H9 (cell line): Measurements from ENCODE around the gene PRKCA. TPM values are rescaled to one million over a fixed set of nuclear protein-coding genes. Genes with fewer than 3 reads are reported as not detected.

Source experiments
- DNase-seq: peaks from one replicate; pipeline ENCODE4 v3.0.0-alpha.2; 2017
- H2AFZ ChIP-seq: one replicate; pipeline ENCODE4 v1.6.1; 2013; ENCODE audit warnings: mild to moderate bottlenecking, low read length, control low read depth, moderate library complexity
- H2AK5ac ChIP-seq: 2 replicates; pipeline ENCODE4 v1.6.1; 2013; ENCODE audit warnings: low read length, control low read depth, mixed read lengths; ENCODE audit not compliant: insufficient read length
- H2BK120ac ChIP-seq: one replicate; pipeline ENCODE4 v1.6.1; 2013; ENCODE audit warnings: low read depth, mild to moderate bottlenecking, low read length, control low read depth, inconsistent platforms; ENCODE audit not compliant: poor library complexity, severe bottlenecking
- H2BK12ac ChIP-seq: 2 replicates; pipeline ENCODE4 v1.6.1; 2013; ENCODE audit warnings: low read length, control low read depth, mixed read lengths, low read depth; ENCODE audit not compliant: insufficient read length
- H2BK15ac ChIP-seq: 2 replicates; pipeline ENCODE4 v1.6.1; 2013; ENCODE audit warnings: low read depth, low read length, control low read depth
- H2BK20ac ChIP-seq: one replicate; pipeline ENCODE4 v1.6.1; 2013; ENCODE audit warnings: low read depth, mild to moderate bottlenecking, low read length, control low read depth, inconsistent platforms; ENCODE audit not compliant: poor library complexity, severe bottlenecking
- H2BK5ac ChIP-seq: 2 replicates; pipeline ENCODE4 v1.6.1; 2013; ENCODE audit warnings: low read length, control low read depth, mixed read lengths; ENCODE audit not compliant: insufficient read length
- H3K14ac ChIP-seq: 2 replicates; pipeline ENCODE4 v1.6.1; 2013; ENCODE audit warnings: low read length, control low read depth; ENCODE audit not compliant: insufficient read depth
- H3K18ac ChIP-seq: 2 replicates; pipeline ENCODE4 v1.6.1; 2013; ENCODE audit warnings: low read depth, mild to moderate bottlenecking, mixed read lengths, low read length, control low read depth; ENCODE audit not compliant: insufficient read length
- H3K23ac ChIP-seq: 2 replicates; pipeline ENCODE4 v1.6.1; 2013; ENCODE audit warnings: low read length, control low read depth, mixed read lengths, low read depth; ENCODE audit not compliant: insufficient read length
- H3K23me2 ChIP-seq: 2 replicates; pipeline ENCODE4 v1.6.1; 2013; ENCODE audit warnings: low read depth, mild to moderate bottlenecking, mixed read lengths, low read length, control low read depth; ENCODE audit not compliant: insufficient read length, poor library complexity, severe bottlenecking
- H3K27ac ChIP-seq: 2 replicates; pipeline ENCODE4 v1.5.1; 2013; ENCODE audit warnings: low read length, control low read depth, mixed read lengths, low read depth; ENCODE audit not compliant: insufficient read length
- H3K27me3 ChIP-seq: 2 replicates; pipeline ENCODE4 v1.6.1; 2013; ENCODE audit warnings: low read length, control low read depth, inconsistent platforms; ENCODE audit not compliant: insufficient read depth
- H3K4ac ChIP-seq: 2 replicates; pipeline ENCODE4 v1.6.1; 2013; ENCODE audit warnings: low read depth, mild to moderate bottlenecking, control low read depth, inconsistent platforms, low read length, moderate library complexity
- H3K4me1 ChIP-seq: 2 replicates; pipeline ENCODE4 v1.6.1; 2013; ENCODE audit warnings: low read length, control low read depth, inconsistent platforms; ENCODE audit not compliant: insufficient read depth
- H3K4me2 ChIP-seq: 2 replicates; pipeline ENCODE4 v1.6.1; 2013; ENCODE audit warnings: low read length, control low read depth, mixed read lengths; ENCODE audit not compliant: insufficient read length, insufficient read depth
- H3K56ac ChIP-seq: 2 replicates; pipeline ENCODE4 v1.6.1; 2013; ENCODE audit warnings: low read depth, mild to moderate bottlenecking, mixed read lengths, low read length, control low read depth; ENCODE audit not compliant: insufficient read length
- H3K79me1 ChIP-seq: 2 replicates; pipeline ENCODE4 v1.6.1; 2013; ENCODE audit warnings: low read depth, mild to moderate bottlenecking, moderate library complexity, low read length, control low read depth, inconsistent platforms; ENCODE audit not compliant: insufficient read depth, poor library complexity, severe bottlenecking
- H3K79me2 ChIP-seq: 2 replicates; pipeline ENCODE4 v1.6.1; 2013; ENCODE audit warnings: low read length, control low read depth, inconsistent platforms; ENCODE audit not compliant: insufficient read depth
- H3K9ac ChIP-seq: 2 replicates; pipeline ENCODE4 v1.6.1; 2013; ENCODE audit warnings: low read length, control low read depth, mixed read lengths; ENCODE audit not compliant: insufficient read length; ENCODE audit errors: extremely low read depth
- H3K9me3 ChIP-seq: one replicate; pipeline ENCODE4 v1.6.1; 2013; ENCODE audit warnings: low read depth, low read length, inconsistent platforms; ENCODE audit not compliant: control insufficient read depth
- H3T11ph ChIP-seq: one replicate; pipeline ENCODE4 v1.6.1; 2013; ENCODE audit warnings: mild to moderate bottlenecking, low read length, control low read depth, inconsistent platforms
- H4K20me1 ChIP-seq: one replicate; pipeline ENCODE4 v1.6.1; 2013; ENCODE audit not compliant: control insufficient read depth, insufficient read length, insufficient read depth
- H4K5ac ChIP-seq: 2 replicates; pipeline ENCODE4 v1.6.1; 2013; ENCODE audit warnings: low read depth, mild to moderate bottlenecking, mixed read lengths, low read length, control low read depth; ENCODE audit not compliant: insufficient read length
- H4K8ac ChIP-seq: replicated peaks from 2 replicates; pipeline ENCODE4 v1.6.1; 2013; ENCODE audit warnings: low read length, control low read depth, mixed read lengths, low read depth; ENCODE audit not compliant: insufficient read length
- H4K91ac ChIP-seq: 2 replicates; pipeline ENCODE4 v1.6.1; 2013; ENCODE audit warnings: low read depth, mild to moderate bottlenecking, moderate library complexity, mixed read lengths, low read length, control low read depth; ENCODE audit not compliant: insufficient read length
- H3K27ac Mint-ChIP-seq, 3 experiments: 2 replicates in 2 of 3; 3 replicates in 1 of 3; pipeline ENCODE4 v1.8.0; 2020 to 2021; ENCODE audit warnings: mixed read lengths in 3 of 3, mild to moderate bottlenecking in 1 of 3, moderate library complexity in 1 of 3
- H3K27me3 Mint-ChIP-seq: 2 replicates; pipeline ENCODE4 v1.8.0; 2021; ENCODE audit warnings: low read depth, mild to moderate bottlenecking, moderate library complexity, mixed read lengths
- H3K36me3 Mint-ChIP-seq, 3 experiments: 2 replicates in 2 of 3; 3 replicates in 1 of 3; pipeline ENCODE4 v1.8.0; 2020 to 2021; ENCODE audit warnings: low read depth in 3 of 3, mixed read lengths in 3 of 3; ENCODE audit not compliant: insufficient read depth in 1 of 3
- H3K4me1 Mint-ChIP-seq, 2 experiments: 2 replicates each; pipeline ENCODE4 v1.8.0; 2020; ENCODE audit warnings: mixed read lengths in 2 of 2
- H3K4me3 Mint-ChIP-seq, 2 experiments: 2 replicates in 1 of 2; 3 replicates in 1 of 2; pipeline ENCODE4 v1.8.0; 2020 to 2021; ENCODE audit warnings: mild to moderate bottlenecking in 2 of 2, mixed read lengths in 2 of 2, moderate library complexity in 1 of 2
- H3K9me3 Mint-ChIP-seq, 2 experiments: 2 replicates in 1 of 2; 3 replicates in 1 of 2; pipeline ENCODE4 v1.8.0; 2020; ENCODE audit warnings: mild to moderate bottlenecking in 2 of 2, mixed read lengths in 2 of 2, moderate library complexity in 1 of 2
- CTCF ChIP-seq: fragments of 200-600 bp; sonication (generic); conservative IDR thresholded peaks from 3 replicates; pipeline ENCODE4 v1.8.0; 2021; ENCODE audit warnings: antibody characterized with exemption, mild to moderate bottlenecking
- WGBS: extraction: QIAGEN DNeasy Blood & Tissue Kit; methylation state at CpG from one replicate; pipeline ENCODE4 v1.1.7; 2013; ENCODE audit warnings: missing lambda C conversion rate, low lambda C conversion rate, mixed read lengths; ENCODE audit not compliant: insufficient read length; ENCODE audit errors: extremely low coverage; 5-methylcytosine and 5-hydroxymethylcytosine counted together
- total RNA-seq: library from RNA; stranded (reverse); gene quantifications from 2 replicates; pipeline ENCODE4 v1.2.1, GENCODE V29; 2021

PRKCA gene
- total RNA-seq, 1 experiment from 2014 or later: 10.5 TPM

DNA sequence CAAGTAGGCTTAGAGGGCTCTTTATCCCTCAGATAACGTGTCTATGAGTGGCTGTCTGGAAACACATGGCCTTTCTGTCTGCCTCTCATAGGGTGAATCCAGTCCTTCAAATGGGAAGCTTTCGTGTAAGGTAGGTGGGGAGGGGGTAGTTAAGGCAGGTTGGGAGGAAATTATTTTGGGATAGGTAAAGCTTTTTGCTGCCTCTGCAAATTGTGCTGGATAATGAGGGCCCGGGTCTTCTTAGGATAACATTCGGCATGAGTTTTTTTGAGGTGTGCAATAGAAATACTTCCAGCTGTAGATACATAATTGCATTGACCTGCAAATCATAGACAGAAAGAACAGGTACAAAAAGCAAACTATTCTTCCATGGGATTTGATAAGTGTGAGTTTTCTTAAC is 189.7 kb downstream of the PRKCA start:
- Histone ChIP-seq H2AK5ac (no peak overlapping the region), H2BK5ac (no peak overlapping the region), H4K8ac (no peak overlapping the region), H3K23ac (no peak overlapping the region), H3K23me2 (no peaks in the 10 kb centered on the region), H3K79me1 (no peaks in the 10 kb centered on the region), H2BK20ac (no peak overlapping the region), H4K5ac (no peak overlapping the region), H2BK120ac (no peak overlapping the region), H3K4me1 (peaks cover 7% of the 10 kb centered on the region), H3K18ac (no peak overlapping the region), H2BK12ac (no peak overlapping the region), H3K56ac (no peak overlapping the region), H3T11ph (no peak overlapping the region), H3K4ac (0 out of 2 replicates have a peak overlapping the region, but pooled peaks have one; percentile 30), H4K20me1 (no peaks in the 10 kb centered on the region), H3K4me2 (no peak overlapping the region), H3K9ac (no peak overlapping the region), H3K27ac (no peak overlapping the region), H3K27me3 (no peaks in the 10 kb centered on the region), H4K91ac (no peak overlapping the region), H2AFZ (no peak overlapping the region), H2BK15ac (no peak overlapping the region), H3K14ac (no peak overlapping the region), H3K79me2 (no peaks in the 10 kb centered on the region), H3K9me3 (no peaks in the 10 kb centered on the region)
- Mint-ChIP-seq H3K36me3 (no peaks in the 10 kb centered on the region), H3K27ac (0 out of 7 replicates have a peak overlapping the region, but pooled peaks of 1 of the 3 experiments have one; percentile 5), H3K27me3 (no peaks in the 10 kb centered on the region), H3K9me3 (no peaks in the 10 kb centered on the region), H3K4me3 (no peak overlapping the region), H3K4me1 (peaks cover 31 to 34% of the 10 kb centered on the region in 2 experiments)
- no peak for DNase-seq
- no CpG with 5 or more reads among the region's 4 CpGs for WGBS
- no peak for TF ChIP-seq CTCF
